K562 (cell line): ENCODE measurements around the gene ATP6V0E2. TPM values are rescaled to one million over a fixed set of nuclear protein-coding genes. Genes with fewer than 3 reads are reported as not detected.
A peak's percentile ranks its signal among the peaks of the same experiment; 100 is the strongest.

Experiments
- E2F3 ChIP-seq: fragments of 250-450 bp; sonication (Bioruptor Pico); IDR thresholded peaks from 2 replicates; pipeline ENCODE4 v1.4.0; 2020; ENCODE audit warnings: mild to moderate bottlenecking
- POLR2B ChIP-seq: fragments of 450-650 bp; IDR thresholded peaks from 2 replicates; pipeline ENCODE4 v1.6.1; 2018; ENCODE audit warnings: low read depth; ENCODE audit not compliant: partially characterized antibody
- RAD21 ChIP-seq, 2 experiments: fragments of 250-450 bp in 1 of 2; fragments of 450-650 bp in 1 of 2; sonication (Bioruptor Pico) in 1 of 2; formaldehyde crosslinking in 1 of 2; IDR thresholded peaks in 1 of 2; conservative IDR thresholded peaks in 1 of 2; 2 replicates each; pipeline versions ENCODE4 v1.4.0 to v1.8.0; 2020 to 2022; ENCODE audit warnings: mild to moderate bottlenecking in 2 of 2, moderate library complexity in 1 of 2
- SIN3B ChIP-seq: fragments of 450-650 bp; IDR thresholded peaks from 2 replicates; pipeline ENCODE4 v1.6.1; 2017; ENCODE audit warnings: low read depth, mild to moderate bottlenecking, moderate library complexity
- SMC3 ChIP-seq: conservative IDR thresholded peaks from 2 replicates; pipeline ENCODE4 v1.6.1; 2011; ENCODE audit warnings: low read depth, low read length, improper control_type of control experiment; ENCODE audit not compliant: insufficient read depth
- SRF ChIP-seq, 2 experiments: fragments of 250-450, 450-650 bp in 1 of 2; sonication (Bioruptor Pico) in 1 of 2; sonication (generic) in 1 of 2; formaldehyde crosslinking; IDR thresholded peaks; 2 replicates each; pipeline versions ENCODE4 v1.5.0 to v1.5.1; 2020 to 2022; ENCODE audit warnings: mild to moderate bottlenecking in 1 of 2, missing genetic modification reagents in 1 of 2
- ZC3H4 ChIP-seq: sonication (generic); formaldehyde crosslinking; IDR thresholded peaks from 2 replicates; pipeline ENCODE4 v1.9.0; 2021; ENCODE audit warnings: missing genetic modification reagents, borderline replicate concordance
- ZNF143 ChIP-seq: sonication (generic); formaldehyde crosslinking; IDR thresholded peaks from 2 replicates; pipeline ENCODE4 v1.9.0; 2022; ENCODE audit warnings: mild to moderate bottlenecking, missing genetic modification reagents
- polyA plus RNA-seq, 8 experiments: library from polyadenylated mRNA; depleted of rRNA in 4 of 8; stranded (reverse) in 5 of 8; unstranded in 3 of 8; fragments of >200 nt; fragmentation: Nextera tagmentation in 2 of 8; fragmentation: Illumina TruSeq in 1 of 8; extraction: Ambion mirVana in 2 of 8; extraction: Trizol in 1 of 8; gene quantifications; 2 replicates each; pipeline versions ENCODE4 v1.2.1 to v1.2.3, GENCODE V29; 2011 to 2014; ENCODE audit warnings: inconsistent platforms in 1 of 8, missing spikeins in 1 of 8
- total RNA-seq, 7 experiments: library from RNA; depleted of rRNA in 6 of 7; stranded (reverse); fragments of >200 nt in 6 of 7; fragmentation: Illumina TruSeq in 2 of 7; extraction: Trizol in 2 of 7; gene quantifications; 2 replicates each; pipeline versions ENCODE4 v1.2.1 to v1.2.3, GENCODE V29; 2011 to 2021; ENCODE audit warnings: low replicate concordance in 1 of 7
- TF ChIP-seq, protein P1 (sequence below): sonication (generic); formaldehyde crosslinking; IDR thresholded peaks from 2 replicates; pipeline ENCODE4 v1.4.0; 2020; ENCODE audit warnings: mild to moderate bottlenecking, missing genetic modification reagents
- TF ChIP-seq, protein P2 (sequence below): fragments of 450-650 bp; IDR thresholded peaks from 2 replicates; pipeline ENCODE4 v1.6.1; 2017; ENCODE audit warnings: antibody characterized with exemption, mild to moderate bottlenecking
- TF ChIP-seq, protein P3 (sequence below): sonication (generic); formaldehyde crosslinking; IDR thresholded peaks from 2 replicates; pipeline ENCODE4 v1.8.0; 2022; ENCODE audit warnings: missing genetic modification reagents, mild to moderate bottlenecking, borderline replicate concordance

ATP6V0E2 gene
- total and polyA plus RNA-seq, 9 of the 15 experiments (the other 6 are each of a cell fraction or from before 2014, with no cell fraction given) = 0.55 to 18.5 (median 10.9) TPM

DNA sequence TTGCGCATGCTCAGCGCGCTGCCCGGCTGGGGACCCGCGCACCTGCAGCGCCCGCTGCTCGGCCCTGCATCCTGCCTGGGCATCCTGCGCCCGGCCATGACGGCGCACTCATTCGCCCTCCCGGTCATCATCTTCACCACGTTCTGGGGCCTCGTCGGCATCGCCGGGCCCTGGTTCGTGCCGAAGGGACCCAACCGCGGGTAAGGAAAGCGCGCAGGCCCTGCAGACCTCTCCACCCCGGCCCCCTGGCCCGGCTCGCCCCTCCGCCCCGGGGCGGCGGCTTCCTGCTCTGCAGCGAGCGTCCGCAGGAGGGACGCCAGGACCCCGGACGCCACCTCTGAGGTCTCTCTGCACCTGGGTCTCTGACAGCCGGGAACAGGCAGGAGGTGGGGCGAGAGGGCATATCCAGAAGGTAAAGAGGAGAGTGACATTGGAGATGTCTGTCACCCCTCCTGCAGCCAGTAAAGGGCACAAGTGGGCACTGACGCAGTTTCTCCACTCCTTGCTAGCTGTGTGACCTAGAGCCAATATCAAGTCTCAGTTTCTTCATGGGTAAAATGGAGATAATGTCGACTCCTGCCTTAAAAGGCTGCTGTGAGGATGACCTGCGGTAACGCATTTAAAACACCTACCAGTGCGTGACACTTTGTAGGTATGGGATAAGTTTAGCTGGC is 338 bp downstream of the ATP6V0E2 start (continued):
- TF ChIP-seq, protein P1, sequence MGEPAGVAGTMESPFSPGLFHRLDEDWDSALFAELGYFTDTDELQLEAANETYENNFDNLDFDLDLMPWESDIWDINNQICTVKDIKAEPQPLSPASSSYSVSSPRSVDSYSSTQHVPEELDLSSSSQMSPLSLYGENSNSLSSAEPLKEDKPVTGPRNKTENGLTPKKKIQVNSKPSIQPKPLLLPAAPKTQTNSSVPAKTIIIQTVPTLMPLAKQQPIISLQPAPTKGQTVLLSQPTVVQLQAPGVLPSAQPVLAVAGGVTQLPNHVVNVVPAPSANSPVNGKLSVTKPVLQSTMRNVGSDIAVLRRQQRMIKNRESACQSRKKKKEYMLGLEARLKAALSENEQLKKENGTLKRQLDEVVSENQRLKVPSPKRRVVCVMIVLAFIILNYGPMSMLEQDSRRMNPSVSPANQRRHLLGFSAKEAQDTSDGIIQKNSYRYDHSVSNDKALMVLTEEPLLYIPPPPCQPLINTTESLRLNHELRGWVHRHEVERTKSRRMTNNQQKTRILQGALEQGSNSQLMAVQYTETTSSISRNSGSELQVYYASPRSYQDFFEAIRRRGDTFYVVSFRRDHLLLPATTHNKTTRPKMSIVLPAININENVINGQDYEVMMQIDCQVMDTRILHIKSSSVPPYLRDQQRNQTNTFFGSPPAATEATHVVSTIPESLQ = 0 out of 2 replicates have a peak, but pooled peaks have one; percentile 25
- TF ChIP-seq RAD21 (CRISPR knock-in tag; conservative IDR thresholded peaks at IDR 0.05 in 1 of 2, IDR thresholded peaks at IDR 0.05 in 1 of 2) = no peak
- TF ChIP-seq POLR2B = no peak
- TF ChIP-seq SMC3 = no peak
- TF ChIP-seq ZNF143 (CRISPR knock-in tag) = 0 out of 2 replicates have a peak, but pooled peaks have one; percentile 50
- 0 out of 2 replicates have a peak, but pooled peaks have one; percentile 22 for TF ChIP-seq SIN3B
- no peak for TF ChIP-seq ZC3H4 (CRISPR knock-in tag)
- 0 out of 4 replicates have a peak, but pooled peaks of 1 of the 2 experiments have one; percentile 47 for TF ChIP-seq SRF (CRISPR knock-in tag; IDR thresholded peaks at IDR 0.05)
- TF ChIP-seq, protein P2, sequence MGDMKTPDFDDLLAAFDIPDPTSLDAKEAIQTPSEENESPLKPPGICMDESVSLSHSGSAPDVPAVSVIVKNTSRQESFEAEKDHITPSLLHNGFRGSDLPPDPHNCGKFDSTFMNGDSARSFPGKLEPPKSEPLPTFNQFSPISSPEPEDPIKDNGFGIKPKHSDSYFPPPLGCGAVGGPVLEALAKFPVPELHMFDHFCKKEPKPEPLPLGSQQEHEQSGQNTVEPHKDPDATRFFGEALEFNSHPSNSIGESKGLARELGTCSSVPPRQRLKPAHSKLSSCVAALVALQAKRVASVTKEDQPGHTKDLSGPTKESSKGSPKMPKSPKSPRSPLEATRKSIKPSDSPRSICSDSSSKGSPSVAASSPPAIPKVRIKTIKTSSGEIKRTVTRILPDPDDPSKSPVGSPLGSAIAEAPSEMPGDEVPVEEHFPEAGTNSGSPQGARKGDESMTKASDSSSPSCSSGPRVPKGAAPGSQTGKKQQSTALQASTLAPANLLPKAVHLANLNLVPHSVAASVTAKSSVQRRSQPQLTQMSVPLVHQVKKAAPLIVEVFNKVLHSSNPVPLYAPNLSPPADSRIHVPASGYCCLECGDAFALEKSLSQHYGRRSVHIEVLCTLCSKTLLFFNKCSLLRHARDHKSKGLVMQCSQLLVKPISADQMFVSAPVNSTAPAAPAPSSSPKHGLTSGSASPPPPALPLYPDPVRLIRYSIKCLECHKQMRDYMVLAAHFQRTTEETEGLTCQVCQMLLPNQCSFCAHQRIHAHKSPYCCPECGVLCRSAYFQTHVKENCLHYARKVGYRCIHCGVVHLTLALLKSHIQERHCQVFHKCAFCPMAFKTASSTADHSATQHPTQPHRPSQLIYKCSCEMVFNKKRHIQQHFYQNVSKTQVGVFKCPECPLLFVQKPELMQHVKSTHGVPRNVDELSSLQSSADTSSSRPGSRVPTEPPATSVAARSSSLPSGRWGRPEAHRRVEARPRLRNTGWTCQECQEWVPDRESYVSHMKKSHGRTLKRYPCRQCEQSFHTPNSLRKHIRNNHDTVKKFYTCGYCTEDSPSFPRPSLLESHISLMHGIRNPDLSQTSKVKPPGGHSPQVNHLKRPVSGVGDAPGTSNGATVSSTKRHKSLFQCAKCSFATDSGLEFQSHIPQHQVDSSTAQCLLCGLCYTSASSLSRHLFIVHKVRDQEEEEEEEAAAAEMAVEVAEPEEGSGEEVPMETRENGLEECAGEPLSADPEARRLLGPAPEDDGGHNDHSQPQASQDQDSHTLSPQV = no peak
- TF ChIP-seq E2F3 (CRISPR knock-in tag) = 0 out of 2 replicates have a peak, but pooled peaks have one; percentile 63
- TF ChIP-seq, protein P3, sequence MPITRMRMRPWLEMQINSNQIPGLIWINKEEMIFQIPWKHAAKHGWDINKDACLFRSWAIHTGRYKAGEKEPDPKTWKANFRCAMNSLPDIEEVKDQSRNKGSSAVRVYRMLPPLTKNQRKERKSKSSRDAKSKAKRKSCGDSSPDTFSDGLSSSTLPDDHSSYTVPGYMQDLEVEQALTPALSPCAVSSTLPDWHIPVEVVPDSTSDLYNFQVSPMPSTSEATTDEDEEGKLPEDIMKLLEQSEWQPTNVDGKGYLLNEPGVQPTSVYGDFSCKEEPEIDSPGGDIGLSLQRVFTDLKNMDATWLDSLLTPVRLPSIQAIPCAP (CRISPR knock-in tag) = peak; percentile 33; the same call in 1 of the 2 replicates
